NCI-H128 (cell line): ENCODE measurements around the gene PCTP.

Experiments used
- DNase-seq: peaks from one replicate; lab custom pipeline; 2025; ENCODE audit not compliant: unreplicated experiment; lab: John Stamatoyannopoulos, UW

PCTP gene

DNA sequence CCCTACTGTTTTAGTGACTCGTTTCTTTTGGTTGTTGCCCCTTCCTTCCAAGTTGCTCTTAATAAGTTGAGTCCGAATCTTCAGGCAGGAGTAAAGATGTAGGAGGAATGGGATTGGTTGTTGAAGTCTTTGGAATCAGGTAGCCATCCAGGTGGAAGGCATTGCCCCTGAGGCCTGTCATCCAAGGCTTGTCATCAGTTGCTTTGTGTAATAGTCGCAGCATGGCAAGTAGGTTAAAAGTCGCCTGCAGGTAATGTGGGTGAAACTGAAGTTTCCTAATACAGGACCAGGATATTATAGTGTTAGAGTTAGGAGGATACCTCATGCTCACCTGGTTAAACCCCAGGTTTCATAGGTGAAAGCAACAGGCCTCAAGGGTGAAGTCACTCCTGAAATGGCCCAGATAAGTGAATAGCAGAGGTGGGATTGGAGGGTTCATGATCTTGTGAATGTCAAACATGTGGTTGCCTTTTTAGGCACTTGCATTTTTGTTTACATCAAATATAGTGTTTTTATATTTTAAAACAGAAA lies 934 bp downstream of the PCTP start:
- DNase-seq = no peak

DNA sequence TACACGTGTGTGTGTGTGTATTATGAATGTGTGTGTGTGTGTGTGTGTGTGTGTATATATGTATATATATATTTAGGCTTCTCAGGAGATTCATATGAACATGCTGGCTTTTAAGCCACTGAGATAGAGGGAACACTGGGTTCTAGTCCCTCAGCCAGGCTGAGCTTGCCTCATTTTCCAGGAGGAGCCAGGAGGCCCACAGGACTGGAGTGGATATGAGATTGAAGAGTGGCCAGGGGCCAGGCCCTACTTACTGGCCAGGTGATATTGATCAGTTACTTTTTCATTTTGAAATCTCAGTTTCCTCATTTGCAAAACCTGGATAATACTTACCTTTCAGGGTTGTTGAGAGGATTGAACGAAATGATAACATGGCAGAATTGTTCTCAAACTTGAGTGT lies 5.8 kb downstream of the PCTP start:
- DNase-seq = no peak

DNA sequence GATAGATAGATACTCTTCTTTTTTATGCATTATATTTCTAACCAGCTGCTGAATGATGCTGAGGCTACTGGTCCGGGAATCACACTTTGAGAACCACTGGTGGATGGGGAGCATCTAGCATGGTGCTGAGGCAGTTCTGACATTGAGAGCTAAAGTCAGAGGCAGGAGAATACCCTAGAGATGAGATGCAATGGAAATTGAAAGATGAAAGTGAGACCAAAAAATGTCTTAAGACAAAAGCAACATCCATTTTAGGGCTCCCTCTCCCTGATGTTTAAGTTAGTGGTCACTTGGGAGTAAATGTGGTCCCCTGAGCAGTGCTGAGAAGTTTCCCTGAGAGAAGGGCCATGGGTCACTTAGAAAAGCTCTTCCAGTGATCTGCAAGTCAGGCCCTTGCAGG lies 6.8 kb downstream of the PCTP start:
- no peak for DNase-seq

- DNase-seq = no peak
Measured at GRCh38 chr17:55758171-55758570, 7.3 kb downstream of the PCTP start.

DNA sequence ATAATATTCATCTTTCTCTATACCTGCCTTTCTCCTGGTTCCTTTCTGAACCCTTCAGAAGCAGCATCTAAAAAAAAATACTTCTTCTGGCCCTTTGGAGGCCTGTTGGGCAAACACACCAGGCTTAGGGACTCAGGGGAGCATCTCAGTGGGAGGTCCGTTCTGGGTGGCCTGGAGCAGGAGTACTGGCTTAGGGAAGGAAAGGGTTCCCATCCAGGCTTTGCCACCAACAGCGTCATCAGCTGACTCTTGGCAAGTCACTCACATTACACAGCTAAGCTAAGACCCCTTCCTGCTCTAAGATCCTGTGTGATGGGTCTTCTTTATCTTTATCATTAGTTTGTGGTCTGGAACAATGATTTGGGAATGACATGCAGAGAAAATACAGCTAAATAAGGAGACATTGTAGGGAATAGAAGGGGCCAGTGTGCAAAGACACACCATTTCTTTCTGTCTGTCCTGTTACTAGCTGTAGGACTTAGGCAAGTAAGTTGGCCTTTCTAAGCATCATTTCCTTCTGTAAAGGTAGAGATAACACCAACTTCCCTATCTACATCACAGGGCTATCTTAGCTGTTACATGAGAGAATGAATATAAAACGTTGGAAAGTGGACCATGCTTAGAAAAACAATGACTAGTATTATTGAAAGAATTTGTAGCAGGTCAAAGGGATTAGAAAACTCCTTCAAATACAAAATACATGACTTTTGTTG lies 9.9 kb downstream of the PCTP start:
- DNase-seq = no peak

- DNase-seq = no peak
Measured at GRCh38 chr17:55762086-55762858, 11.4 kb downstream of the PCTP start.

DNA sequence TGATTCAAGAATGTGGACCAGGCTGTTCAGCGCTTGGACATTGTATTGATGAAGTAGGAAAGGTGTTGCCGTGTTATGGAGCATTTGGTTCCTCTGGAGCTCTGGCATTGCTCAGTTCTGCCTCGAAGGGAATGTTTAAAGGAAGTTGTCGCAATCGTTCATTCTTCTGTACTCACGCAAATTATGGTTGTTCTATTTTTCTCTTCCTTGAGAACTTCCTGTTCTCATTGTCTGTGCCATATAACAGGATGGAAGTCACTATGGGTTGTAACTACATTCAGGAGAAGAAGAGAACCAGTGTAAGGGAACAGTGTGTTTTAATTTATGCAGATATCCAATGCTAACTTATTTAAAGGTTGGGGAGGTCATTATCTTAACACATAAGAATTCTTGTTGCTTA lies 13.0 kb downstream of the PCTP start:
- no peak for DNase-seq

- DNase-seq = no peak
Measured at GRCh38 chr17:55764610-55765009, 13.8 kb downstream of the PCTP start.

DNA sequence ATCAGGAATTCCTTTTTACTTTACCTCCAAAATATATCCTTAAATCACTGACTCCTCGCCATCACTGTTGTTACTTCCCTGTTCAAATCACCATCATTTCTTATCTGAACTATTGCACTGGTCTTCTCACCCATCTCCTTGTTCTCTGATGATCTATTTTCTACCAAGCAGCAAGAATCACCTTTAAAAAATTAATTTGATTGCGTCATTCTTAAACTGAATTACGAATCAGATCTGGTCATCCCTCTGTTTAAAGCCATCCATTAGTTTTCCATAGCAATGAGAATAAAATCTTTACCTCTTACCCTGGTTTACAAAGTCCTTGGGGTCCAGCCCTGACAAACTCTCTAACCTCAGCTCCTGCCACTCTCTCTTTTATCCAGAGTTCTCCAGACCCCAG lies 14.6 kb downstream of the PCTP start:
- DNase-seq = no peak

- no peak for DNase-seq
Measured at GRCh38 chr17:55768936-55769624, 18.2 kb downstream of the PCTP start.

- DNase-seq = no peak
Measured at GRCh38 chr17:55769625-55770000, 18.8 kb downstream of the PCTP start.

- DNase-seq = no peak
Measured at GRCh38 chr17:55770196-55770870, 19.5 kb downstream of the PCTP start.

DNA sequence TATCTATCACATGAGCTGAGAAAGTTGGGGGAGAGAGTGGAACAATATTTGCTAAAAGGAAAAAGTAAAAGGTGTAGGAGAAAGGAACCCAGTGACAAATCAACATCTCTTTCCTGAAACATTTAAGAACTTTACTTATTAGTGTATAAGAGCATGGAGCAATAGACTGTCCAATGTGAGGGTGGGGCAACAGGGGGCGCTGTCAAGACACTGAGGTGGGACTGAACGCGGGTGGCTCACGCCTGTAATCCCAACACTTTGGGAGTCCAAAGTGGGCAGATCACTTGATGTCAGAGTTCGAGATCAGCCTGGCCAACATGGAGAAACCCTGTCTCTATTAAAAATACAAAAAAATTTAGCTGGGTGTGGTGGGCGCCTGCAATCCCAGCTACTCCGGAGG lies 21.2 kb downstream of the PCTP start:
- DNase-seq = no peak

- DNase-seq = no peak
Measured at GRCh38 chr17:55773671-55774070, 22.8 kb downstream of the PCTP start.

- no peak for DNase-seq
Measured at GRCh38 chr17:55774846-55775271, 24.0 kb downstream of the PCTP start.

DNA sequence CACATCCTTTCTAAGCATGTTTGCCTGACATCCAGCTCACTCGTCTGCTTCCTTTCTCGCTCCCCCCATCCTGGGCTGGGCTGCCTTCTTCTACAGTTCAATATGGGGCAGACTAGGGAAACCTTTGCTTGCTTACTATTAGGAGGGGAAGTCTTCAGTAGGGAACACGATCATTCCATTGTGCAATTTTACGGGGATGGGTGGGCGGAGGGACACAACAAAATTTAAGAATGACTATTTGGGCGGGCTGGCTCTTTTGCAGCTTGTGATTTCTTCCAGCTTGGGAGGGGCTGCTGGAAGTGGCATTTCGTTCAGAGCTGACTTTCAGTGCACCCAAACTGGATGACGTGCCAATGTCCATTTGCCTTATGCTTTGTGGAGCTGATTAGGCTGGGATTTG lies 25.4 kb downstream of the PCTP start:
- DNase-seq = no peak

DNA sequence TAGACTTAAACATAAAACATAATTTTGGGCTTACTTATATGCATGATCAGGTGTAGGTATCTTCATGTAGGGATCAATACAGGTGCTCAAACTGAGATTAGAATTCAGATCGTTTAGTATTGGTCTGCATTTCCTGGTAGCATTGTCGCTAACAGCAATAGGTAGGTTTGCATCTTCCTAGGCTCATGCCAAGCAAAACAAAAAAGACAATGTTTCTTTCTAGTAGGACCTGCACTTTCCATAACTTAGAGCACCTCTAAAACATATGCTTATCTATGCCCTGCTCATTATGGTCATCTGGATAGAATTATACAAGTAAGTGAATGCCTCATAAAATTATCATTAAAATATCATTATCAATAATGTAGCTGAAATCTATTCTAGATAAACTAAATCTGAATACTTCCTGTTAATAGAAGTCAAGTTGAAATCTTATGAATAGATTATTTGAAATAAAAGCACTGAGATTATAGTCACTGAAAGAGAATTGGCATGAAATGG lies 26.7 kb downstream of the PCTP start:
- DNase-seq = no peak

DNA sequence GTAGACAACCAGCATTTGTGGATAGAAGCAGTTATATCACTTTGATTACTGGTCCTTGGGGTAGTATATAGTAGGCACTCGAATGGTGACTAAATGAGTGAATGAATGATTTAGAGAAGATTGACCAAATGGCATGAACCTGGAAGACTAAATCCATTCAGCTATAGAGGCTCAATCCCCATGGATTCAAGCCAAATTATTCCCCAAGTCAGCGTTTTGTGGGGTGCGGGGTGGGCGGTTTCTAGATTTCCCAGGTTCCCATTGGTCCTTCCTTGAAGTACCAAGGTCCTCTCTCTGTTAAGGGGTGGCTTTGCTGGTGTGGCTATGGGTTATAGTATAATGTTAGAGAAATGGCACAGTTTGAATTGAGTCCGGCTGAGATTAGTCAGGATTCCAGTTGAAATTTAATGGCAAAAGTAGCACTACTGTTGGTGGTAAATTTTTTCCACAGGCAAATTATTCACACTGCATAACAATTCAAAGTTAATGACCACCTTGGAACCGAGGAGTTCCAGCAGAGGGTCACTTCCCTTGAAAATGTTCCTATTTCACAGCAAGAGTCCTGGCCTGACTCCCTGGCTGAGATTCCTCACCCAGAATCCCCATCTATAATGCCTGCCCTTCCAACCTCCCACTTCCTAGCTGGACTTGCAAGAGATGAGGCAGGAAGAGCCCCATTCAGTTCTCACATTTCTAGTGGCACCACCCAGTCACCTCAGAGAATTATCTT lies 27.7 kb downstream of the PCTP start:
- DNase-seq = no peak

DNA sequence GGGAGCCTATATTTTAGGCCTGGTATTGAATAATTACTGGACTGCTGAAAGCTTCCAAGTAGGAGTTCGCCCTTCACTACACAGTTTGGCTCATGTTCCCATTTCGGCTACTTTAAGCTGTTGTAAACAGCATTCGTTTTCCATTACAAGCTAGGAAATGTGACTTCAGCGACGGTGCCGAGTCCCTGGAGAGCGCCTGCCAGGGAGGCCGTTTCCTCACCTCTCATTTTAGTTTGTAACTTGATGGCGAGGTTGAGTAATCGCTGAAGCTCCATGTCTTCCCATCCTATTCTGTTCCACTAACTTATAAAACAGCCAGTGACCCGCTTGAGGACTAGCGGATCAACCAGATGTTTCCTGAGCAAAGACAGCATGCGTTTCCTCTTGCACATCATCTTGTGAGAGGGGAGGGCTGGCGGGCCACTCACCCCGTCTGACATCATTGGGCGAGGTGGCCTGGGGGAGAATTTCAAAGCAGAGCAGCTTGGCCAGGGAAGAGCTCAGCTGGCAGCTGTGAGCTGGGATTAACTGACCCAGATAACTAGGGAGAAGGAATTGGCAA lies 32.9 kb downstream of the PCTP start:
- no peak for DNase-seq

GRCh38 chr17:55784666-55785065 lies 33.8 kb downstream of the PCTP start:
- no peak for DNase-seq
